Omental fat pad (tissue), 4 donors: ENCODE measurements around the gene APELA. TPM values are rescaled to one million over a fixed set of nuclear protein-coding genes. Genes with fewer than 3 reads are reported as not detected.

Experiments
- ATAC-seq: fragments of 150-250 bp; one replicate; pipeline ENCODE4 v1.9.1; 2016; ENCODE audit warnings: mild to moderate bottlenecking, moderate library complexity; ENCODE audit not compliant: low FRiP score
- DNase-seq: peaks from one replicate; pipeline ENCODE4 v3.0.0-alpha.2; 2019; ENCODE audit warnings: low spot score
- total RNA-seq, 4 donors: library from RNA; depleted of rRNA; stranded (reverse); fragments of >200 nt; gene quantifications; one replicate each; pipeline ENCODE4 v1.1.0, GENCODE V29; 2016
- TF ChIP-seq, protein P1 (sequence below), 3 donors: fragments of 450-650 bp; IDR thresholded peaks; one replicate each; pipeline ENCODE4 v1.5.1; 2016 to 2017; ENCODE audit warnings: antibody characterized with exemption in 3 of 3, mild to moderate bottlenecking in 3 of 3, moderate library complexity in 2 of 3

Gene APELA
- total RNA-seq, 4 donors from 2014 or later, result not detected

GRCh38 chr4:164866817-164867490 is 10.0 kb upstream of the APELA start:
- DNase-seq, result no peak
- ATAC-seq, result no peak
- TF ChIP-seq, protein P1, sequence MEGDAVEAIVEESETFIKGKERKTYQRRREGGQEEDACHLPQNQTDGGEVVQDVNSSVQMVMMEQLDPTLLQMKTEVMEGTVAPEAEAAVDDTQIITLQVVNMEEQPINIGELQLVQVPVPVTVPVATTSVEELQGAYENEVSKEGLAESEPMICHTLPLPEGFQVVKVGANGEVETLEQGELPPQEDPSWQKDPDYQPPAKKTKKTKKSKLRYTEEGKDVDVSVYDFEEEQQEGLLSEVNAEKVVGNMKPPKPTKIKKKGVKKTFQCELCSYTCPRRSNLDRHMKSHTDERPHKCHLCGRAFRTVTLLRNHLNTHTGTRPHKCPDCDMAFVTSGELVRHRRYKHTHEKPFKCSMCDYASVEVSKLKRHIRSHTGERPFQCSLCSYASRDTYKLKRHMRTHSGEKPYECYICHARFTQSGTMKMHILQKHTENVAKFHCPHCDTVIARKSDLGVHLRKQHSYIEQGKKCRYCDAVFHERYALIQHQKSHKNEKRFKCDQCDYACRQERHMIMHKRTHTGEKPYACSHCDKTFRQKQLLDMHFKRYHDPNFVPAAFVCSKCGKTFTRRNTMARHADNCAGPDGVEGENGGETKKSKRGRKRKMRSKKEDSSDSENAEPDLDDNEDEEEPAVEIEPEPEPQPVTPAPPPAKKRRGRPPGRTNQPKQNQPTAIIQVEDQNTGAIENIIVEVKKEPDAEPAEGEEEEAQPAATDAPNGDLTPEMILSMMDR (IDR thresholded peaks at IDR 0.05), result no peak

DNA sequence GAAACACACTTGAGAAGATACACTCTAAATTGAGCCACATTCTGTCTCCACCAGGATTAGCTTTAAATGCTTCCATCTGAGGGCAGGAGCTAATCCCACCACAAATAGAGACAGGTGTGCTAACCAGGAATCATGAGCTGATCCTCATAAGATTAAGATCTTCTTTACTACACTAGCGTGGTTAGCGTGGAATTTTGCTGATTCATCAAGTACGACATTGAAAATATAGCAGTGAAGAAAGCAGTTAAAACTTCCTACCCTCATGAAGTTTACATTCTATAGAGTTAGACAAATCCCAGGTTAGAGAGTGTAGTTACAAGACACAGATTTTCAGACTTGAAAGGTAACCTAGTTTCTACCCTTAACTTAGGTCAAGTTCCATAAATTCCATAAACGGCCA is 5.3 kb upstream of the APELA start:
- ATAC-seq (no peak), DNase-seq (no peak)
- TF ChIP-seq, protein P1 (IDR thresholded peaks at IDR 0.05), result no peak

DNA sequence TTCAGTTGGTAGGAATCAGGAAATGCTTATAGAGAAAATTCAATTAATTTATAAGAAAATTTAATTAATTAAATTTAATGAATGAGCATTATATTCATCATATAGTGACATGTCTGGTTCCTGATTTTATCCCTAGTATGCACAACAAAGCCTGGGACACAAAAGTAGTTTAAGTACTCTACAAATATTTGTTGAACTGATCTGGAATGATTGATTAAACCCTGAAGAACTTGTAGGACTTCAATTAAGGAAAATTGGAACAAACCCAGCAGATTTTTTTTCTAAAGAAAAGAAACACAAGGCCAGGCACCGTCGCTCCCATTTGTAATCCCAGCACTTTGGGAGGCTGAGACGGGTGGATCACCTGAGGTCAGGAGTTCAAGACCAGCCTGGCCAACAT is 4.5 kb upstream of the APELA start:
- DNase-seq (no peak), ATAC-seq (no peak)
- TF ChIP-seq, protein P1 (IDR thresholded peaks at IDR 0.05), result no peak

- ATAC-seq, result no peak
- no peak for DNase-seq
- TF ChIP-seq, protein P1 (IDR thresholded peaks at IDR 0.05), result no peak
These were observed 2.2 kb upstream of the APELA start for GRCh38 chr4:164874789-164875188.

GRCh38 chr4:164880489-164881262 is 3.7 kb downstream of the APELA start:
- no peak for ATAC-seq
- TF ChIP-seq, protein P1 (IDR thresholded peaks at IDR 0.05), result no peak
- no peak for DNase-seq

DNA sequence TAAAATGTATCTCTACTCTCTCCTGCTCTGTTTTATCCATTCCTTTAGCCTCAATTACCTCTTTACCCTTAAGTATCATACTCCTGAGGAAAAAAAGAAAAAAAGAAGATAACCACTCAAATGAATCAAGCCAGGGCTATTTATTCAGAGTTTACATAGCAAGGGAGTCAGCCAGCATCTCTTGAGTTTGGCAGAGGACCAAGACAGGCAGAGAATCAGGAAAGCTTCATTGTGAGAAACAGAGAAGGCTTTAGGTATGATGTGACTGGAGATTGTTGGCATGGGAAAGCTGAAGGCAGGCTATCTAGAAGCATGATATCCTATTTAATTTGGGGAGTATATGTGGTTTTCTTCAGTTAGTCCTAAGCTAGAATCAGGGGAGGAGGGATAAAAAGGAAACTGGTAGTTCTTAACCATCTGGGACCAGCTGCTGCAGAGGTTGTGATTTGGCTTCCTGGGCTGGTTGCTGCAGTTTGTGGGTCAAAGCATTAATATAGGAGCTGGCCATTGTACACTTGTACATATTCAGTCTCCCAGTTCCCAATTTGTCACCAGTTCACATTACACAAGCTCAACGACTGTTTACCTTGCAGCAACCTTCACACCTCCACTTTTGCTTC is 11.2 kb downstream of the APELA start:
- DNase-seq (no peak), ATAC-seq (no peak)
- TF ChIP-seq, protein P1 (IDR thresholded peaks at IDR 0.05), result no peak
